HG02884 (cell line): Measurements from ENCODE around the gene EIF4A2.
"Not testable (repeated sequence)": the region's sequence is repeated elsewhere in the genome, so short reads cannot be mapped to it uniquely, and the experiment has no call there.

Source experiments
- ATAC-seq: cut with Tn5 transposase; IDR thresholded peaks from one replicate; pipeline ENCODE4 v1.9.1; 2021; ENCODE audit warnings: mild to moderate bottlenecking, moderate library complexity; ENCODE audit not compliant: unreplicated experiment

Gene EIF4A2

DNA sequence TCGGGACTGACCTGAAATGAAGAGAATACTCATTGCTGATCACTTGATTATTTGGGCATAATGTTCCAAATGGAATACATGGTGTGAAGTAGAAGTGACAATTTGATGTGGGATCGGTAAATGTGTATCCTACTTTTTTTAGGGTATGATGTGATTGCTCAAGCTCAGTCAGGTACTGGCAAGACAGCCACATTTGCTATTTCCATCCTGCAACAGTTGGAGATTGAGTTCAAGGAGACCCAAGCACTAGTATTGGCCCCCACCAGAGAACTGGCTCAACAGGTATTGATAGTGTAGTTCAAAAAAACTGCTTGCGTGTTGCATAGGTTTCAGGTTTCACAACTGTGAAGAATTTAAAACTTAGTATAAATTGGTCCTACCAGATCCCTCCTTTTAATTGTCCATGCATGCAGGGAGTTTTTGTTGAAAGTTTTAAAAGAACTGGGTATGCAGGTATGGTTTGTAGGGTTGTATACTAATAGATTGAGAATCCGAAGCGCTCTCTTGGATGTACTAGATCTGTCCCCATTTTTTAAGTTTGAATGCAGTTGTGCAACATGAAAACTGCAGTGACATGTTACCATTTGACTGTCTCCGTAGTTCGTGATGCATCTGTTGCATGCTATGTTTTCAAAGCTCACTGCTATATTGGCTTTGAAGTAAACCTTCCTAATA is 1.6 kb downstream of the EIF4A2 start:
- no peak for ATAC-seq

DNA sequence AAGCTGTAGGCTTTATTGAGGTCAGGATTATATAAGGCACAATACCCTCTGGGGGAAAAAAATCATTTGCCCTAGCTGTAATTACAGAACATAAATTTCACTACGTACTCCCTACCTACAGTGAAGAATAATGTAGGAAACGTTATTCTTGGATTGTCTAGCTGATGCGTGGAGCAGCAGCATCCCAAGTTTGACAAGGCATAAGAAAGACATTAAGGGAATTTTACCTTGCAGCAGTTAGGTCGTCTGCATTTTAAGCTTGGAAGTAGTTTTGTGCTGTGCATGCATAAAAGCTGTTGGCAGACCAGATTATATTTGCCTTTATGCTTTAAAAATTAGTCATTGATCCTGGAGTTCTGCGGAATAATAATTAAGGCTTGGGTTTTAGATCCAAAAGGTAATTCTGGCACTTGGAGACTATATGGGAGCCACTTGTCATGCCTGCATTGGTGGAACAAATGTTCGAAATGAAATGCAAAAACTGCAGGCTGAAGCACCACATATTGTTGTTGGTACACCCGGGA is 2.2 kb downstream of the EIF4A2 start:
- ATAC-seq = no peak

- ATAC-seq = no peak
Observed at GRCh38 chr3:186786922-186787321, 3.5 kb downstream of the EIF4A2 start.

- no peak for ATAC-seq
Observed at GRCh38 chr3:186787642-186788481, 4.5 kb downstream of the EIF4A2 start.

DNA sequence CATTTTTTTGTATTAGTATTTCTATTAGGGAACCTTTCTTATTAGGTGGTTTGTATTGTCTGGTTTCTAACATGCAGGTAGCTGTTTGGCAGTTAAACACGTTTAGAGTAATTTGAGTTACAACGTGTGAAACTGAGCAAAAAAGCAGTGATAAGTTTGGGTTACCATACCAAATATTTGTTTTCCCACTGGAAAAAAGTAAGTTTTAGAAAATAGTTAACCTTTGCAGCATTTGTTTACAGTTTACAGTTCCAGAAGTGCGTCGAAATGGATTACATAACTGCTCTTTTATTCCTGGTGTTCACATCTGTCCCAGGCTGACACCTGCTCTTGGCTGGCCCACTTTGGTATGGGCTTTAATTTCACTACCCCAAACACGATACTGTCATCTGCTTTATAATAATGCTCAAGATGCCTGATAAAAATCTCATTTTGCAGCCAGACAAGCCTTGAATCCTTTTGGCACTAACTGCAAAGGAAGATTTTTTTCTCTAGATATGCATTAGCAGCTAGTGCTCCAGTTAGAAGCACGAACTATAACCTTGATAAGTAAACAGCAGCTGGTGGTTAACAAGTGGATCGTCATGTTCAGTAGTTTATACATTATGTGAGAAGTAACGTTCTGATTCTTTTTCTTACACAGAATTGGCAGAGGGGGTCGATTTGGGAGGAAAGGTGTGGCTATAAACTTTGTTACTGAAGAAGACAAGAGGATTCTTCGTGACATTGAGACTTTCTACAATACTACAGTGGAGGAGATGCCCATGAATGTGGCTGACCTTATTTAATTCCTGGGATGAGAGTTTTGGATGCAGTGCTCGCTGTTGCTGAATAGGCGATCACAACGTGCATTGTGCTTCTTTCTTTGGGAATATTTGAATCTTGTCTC is 5.3 kb downstream of the EIF4A2 start:
- no peak for ATAC-seq

DNA sequence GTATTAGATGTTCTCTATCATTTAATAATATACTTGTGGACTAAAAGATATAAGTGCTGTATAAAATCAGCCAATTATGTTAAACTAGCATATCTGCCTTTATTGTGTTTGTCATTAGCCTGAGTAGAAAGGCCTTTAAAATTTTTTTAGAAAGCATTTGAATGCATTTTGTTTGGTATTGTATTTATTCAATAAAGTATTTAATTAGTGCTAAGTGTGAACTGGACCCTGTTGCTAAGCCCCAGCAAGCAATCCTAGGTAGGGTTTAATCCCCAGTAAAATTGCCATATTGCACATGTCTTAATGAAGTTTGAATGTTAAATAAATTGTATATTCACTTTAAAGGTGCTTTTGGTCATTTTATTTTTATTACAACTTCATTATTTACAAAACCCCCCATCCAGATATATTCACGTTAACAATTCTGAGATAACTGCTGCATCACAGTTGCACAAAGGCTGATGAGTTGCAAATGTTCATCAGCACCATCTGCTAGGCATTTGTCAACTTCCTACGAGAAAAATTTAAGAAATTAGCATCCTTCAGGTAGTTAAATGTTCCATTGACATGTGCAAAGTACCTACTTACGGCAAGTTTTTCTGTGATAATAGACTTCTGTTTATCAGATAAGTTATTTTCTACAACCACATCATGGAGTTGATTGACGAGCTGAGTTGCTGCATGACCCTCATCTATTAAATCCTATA is 6.3 kb downstream of the EIF4A2 start:
- ATAC-seq = no peak

- ATAC-seq = no peak
Observed at GRCh38 chr3:186790261-186790981, 7.0 kb downstream of the EIF4A2 start.

DNA sequence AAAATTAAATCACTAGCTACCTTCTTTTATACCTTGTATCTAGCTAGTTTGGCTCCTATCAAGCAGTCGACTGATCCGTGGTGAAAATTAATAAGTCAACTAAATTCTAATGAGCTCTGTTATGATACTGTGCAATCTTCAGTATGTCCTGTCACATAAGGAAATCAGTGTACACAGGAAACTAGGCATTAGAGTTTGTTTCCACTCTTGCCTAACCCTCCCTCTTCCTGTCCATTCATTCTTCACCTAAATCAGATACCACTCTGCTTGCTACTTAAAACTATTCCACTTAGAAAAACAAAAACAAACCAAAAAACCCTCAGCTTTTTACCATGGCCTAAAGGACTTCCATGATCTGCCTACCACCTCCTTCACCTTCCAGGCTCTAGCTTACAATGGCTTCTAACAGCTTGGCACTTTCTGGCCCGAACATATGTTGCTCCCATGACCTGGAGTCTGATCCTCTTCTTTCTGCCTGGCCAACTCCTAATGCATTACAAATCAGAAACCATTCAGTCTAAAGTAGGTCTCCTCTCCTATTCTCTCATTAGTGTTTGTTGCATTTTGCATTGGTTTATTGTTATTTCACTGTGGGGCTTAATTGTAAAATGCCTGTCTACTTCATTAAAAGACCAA is 15.0 kb downstream of the EIF4A2 start:
- no peak for ATAC-seq

GRCh38 chr3:186800285-186800684 is 16.9 kb downstream of the EIF4A2 start:
- no peak for ATAC-seq

GRCh38 chr3:186802701-186803100 is 19.3 kb downstream of the EIF4A2 start:
- ATAC-seq = no peak

- not testable (repeated sequence) for ATAC-seq
Observed at GRCh38 chr3:186803447-186803846, 20.1 kb downstream of the EIF4A2 start.

DNA sequence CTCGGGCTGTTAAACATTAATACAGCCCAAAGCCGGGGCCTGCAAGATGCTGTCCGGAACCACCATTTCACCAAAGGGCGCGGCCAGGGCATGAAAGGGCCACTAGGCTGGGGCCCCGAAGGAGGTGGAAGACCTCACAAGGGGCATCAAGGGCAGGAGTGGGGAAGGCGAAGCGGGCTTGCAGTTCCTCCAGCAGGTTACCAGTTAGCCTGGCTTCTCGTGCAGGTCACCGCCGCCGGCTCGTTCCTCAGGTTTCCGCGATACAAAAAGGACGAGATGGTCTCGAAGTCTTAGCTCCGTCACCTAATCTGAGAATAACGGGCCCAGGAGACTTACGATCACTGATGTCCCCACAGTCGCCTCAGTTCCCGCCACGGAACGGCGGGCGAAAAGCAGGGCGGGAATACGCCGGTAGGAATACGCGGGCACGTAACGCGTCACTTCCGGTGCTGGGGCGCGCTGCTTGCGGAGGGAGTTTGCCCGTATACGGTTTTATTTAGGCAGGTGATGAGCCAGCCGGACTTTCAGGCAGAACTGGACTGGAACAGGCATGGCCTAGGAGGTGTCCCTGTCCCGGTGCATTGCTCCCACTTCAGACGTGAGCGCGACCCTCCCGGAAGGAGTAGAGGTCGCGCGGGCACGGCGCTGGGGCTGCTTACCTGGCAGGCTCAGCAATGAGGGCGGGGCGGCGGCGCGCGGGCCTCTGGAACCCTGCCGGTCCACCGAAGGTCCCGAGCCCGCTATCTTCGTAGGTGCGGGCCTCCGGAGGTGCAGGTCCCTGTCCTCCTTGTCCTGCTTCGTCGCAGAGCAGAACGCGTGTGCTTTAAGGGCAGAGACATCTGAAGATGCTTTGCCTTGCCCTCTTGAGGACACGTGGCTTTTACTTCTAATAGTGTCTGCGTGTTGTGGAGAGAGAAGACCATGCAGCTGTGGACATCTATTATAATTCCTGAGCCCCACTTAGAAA is 23.0 kb downstream of the EIF4A2 start, which contains the start of gene RFC4:
RFC4 (minus strand) TSS at position 394 of the 967 bp plus-strand sequence. CDS start 1,769 bp downstream, outside the sequence.
- ATAC-seq = peak; percentile 92

DNA sequence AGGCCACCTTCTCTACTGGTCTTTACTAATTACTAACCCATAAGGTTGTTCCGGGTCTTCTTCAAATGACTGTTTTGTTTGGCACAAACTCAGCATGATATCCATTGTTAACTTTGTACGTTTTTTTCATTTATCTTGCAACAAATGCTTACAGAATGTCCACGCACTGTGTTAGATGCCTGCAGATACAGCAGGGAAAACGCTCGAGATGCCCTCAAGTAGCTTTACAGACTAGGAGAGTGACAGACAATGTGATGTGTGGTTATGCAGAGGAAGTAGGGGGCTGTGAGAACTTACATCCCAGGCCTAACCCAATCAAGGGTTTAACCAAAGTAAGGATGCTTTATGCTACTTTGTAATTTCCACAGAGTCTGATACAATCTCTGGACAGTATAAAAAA is 23.9 kb downstream of the EIF4A2 start:
- ATAC-seq = no peak

- no peak for ATAC-seq
Observed at GRCh38 chr3:186810336-186810996, 27.1 kb downstream of the EIF4A2 start.

DNA sequence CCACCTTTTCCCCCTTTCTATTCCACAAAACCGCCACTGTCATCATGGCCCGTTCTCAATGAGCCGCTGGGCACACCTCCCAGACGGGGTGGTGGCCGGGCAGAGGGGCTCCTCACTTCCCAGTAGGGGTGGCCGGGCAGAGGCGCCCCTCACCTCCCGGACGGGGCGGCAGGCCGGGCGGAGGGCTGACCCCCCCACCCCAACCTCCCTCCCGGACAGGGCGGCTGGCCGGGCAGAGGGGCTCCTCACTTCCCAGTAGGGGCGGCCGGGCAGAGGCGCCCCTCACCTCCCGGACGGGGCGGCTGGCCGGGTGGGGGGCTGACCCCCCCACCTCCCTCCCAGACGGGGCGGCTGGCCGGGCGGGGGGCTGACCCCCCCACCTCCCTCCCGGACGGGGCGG is 27.9 kb downstream of the EIF4A2 start:
- ATAC-seq = not testable (repeated sequence)

DNA sequence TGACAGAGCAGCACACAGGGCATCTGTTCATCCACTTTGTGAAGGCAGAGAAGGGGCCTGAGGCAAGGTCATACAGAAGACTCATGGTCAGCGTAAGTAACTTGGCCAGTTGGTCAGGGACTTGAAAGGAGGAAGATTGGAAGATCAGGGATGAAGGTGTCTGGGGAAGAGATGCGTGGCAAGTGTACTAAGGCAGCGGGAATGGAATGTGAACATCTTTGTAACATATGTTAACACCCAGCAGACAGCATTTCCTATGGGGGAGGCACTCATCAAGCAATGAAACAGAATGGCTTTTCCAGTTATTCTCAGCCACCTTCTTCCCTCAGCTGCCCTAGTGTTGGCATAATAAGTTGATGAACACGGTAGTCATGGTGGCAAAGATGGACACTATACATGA is 30.7 kb downstream of the EIF4A2 start:
- no peak for ATAC-seq

GRCh38 chr3:186815435-186815834 is 32.1 kb downstream of the EIF4A2 start:
- ATAC-seq = no peak

- no peak for ATAC-seq
Observed at GRCh38 chr3:186818516-186818915, 35.1 kb downstream of the EIF4A2 start.
